Measurements from ENCODE around the gene TOR2A. TPM values are rescaled to one million over a fixed set of nuclear protein-coding genes. Genes with fewer than 3 reads are reported as not detected.

TOR2A gene
- total and polyA plus RNA-seq, 9 of the 15 experiments (the other 6 are each of a cell fraction or from before 2014, with no cell fraction given), result 0.80 to 25.9 (median 11.1) TPM

- TF ChIP-seq, protein P1, sequence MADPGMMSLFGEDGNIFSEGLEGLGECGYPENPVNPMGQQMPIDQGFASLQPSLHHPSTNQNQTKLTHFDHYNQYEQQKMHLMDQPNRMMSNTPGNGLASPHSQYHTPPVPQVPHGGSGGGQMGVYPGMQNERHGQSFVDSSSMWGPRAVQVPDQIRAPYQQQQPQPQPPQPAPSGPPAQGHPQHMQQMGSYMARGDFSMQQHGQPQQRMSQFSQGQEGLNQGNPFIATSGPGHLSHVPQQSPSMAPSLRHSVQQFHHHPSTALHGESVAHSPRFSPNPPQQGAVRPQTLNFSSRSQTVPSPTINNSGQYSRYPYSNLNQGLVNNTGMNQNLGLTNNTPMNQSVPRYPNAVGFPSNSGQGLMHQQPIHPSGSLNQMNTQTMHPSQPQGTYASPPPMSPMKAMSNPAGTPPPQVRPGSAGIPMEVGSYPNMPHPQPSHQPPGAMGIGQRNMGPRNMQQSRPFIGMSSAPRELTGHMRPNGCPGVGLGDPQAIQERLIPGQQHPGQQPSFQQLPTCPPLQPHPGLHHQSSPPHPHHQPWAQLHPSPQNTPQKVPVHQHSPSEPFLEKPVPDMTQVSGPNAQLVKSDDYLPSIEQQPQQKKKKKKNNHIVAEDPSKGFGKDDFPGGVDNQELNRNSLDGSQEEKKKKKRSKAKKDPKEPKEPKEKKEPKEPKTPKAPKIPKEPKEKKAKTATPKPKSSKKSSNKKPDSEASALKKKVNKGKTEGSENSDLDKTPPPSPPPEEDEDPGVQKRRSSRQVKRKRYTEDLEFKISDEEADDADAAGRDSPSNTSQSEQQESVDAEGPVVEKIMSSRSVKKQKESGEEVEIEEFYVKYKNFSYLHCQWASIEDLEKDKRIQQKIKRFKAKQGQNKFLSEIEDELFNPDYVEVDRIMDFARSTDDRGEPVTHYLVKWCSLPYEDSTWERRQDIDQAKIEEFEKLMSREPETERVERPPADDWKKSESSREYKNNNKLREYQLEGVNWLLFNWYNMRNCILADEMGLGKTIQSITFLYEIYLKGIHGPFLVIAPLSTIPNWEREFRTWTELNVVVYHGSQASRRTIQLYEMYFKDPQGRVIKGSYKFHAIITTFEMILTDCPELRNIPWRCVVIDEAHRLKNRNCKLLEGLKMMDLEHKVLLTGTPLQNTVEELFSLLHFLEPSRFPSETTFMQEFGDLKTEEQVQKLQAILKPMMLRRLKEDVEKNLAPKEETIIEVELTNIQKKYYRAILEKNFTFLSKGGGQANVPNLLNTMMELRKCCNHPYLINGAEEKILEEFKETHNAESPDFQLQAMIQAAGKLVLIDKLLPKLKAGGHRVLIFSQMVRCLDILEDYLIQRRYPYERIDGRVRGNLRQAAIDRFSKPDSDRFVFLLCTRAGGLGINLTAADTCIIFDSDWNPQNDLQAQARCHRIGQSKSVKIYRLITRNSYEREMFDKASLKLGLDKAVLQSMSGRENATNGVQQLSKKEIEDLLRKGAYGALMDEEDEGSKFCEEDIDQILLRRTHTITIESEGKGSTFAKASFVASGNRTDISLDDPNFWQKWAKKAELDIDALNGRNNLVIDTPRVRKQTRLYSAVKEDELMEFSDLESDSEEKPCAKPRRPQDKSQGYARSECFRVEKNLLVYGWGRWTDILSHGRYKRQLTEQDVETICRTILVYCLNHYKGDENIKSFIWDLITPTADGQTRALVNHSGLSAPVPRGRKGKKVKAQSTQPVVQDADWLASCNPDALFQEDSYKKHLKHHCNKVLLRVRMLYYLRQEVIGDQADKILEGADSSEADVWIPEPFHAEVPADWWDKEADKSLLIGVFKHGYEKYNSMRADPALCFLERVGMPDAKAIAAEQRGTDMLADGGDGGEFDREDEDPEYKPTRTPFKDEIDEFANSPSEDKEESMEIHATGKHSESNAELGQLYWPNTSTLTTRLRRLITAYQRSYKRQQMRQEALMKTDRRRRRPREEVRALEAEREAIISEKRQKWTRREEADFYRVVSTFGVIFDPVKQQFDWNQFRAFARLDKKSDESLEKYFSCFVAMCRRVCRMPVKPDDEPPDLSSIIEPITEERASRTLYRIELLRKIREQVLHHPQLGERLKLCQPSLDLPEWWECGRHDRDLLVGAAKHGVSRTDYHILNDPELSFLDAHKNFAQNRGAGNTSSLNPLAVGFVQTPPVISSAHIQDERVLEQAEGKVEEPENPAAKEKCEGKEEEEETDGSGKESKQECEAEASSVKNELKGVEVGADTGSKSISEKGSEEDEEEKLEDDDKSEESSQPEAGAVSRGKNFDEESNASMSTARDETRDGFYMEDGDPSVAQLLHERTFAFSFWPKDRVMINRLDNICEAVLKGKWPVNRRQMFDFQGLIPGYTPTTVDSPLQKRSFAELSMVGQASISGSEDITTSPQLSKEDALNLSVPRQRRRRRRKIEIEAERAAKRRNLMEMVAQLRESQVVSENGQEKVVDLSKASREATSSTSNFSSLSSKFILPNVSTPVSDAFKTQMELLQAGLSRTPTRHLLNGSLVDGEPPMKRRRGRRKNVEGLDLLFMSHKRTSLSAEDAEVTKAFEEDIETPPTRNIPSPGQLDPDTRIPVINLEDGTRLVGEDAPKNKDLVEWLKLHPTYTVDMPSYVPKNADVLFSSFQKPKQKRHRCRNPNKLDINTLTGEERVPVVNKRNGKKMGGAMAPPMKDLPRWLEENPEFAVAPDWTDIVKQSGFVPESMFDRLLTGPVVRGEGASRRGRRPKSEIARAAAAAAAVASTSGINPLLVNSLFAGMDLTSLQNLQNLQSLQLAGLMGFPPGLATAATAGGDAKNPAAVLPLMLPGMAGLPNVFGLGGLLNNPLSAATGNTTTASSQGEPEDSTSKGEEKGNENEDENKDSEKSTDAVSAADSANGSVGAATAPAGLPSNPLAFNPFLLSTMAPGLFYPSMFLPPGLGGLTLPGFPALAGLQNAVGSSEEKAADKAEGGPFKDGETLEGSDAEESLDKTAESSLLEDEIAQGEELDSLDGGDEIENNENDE (IDR thresholded peaks at IDR 0.05; ENCODE audit: low read depth, low read length), result no peak
- TF ChIP-seq ZNF77 (CRISPR knock-in tag; IDR thresholded peaks at IDR 0.05) (no peak), ZNF79 (CRISPR knock-in tag; IDR thresholded peaks at IDR 0.05; ENCODE audit: low read depth) (no peak), SRF (CRISPR knock-in tag; IDR thresholded peaks at IDR 0.05) (no peak), NCOR1 (IDR thresholded peaks at IDR 0.05) (no peak), ATF7 (IDR thresholded peaks at IDR 0.05) (peak; percentile 99), CREB1 (IDR thresholded peaks at IDR 0.05) (no peak), CREB1 (CRISPR knock-in tag; IDR thresholded peaks at IDR 0.05) (no peak), SMAD4 (CRISPR knock-in tag; conservative IDR thresholded peaks at IDR 0.05) (no peak), ETV5 (CRISPR knock-in tag; IDR thresholded peaks at IDR 0.05; ENCODE audit: low read depth) (no peak), ZNF444 (CRISPR knock-in tag; IDR thresholded peaks at IDR 0.05) (no peak), ZBTB33 (CRISPR knock-in tag; IDR thresholded peaks at IDR 0.05) (no peak), ERF (CRISPR knock-in tag; IDR thresholded peaks at IDR 0.05) (no peak)
- TF ChIP-seq, protein P2, sequence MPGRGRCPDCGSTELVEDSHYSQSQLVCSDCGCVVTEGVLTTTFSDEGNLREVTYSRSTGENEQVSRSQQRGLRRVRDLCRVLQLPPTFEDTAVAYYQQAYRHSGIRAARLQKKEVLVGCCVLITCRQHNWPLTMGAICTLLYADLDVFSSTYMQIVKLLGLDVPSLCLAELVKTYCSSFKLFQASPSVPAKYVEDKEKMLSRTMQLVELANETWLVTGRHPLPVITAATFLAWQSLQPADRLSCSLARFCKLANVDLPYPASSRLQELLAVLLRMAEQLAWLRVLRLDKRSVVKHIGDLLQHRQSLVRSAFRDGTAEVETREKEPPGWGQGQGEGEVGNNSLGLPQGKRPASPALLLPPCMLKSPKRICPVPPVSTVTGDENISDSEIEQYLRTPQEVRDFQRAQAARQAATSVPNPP (IDR thresholded peaks at IDR 0.05; ENCODE audit: borderline replicate concordance, insufficient read depth, insufficient read length), result no peak
These were observed 41.3 kb upstream of the TOR2A start (continued) for GRCh38 chr9:127776195-127776923.
